Liver (tissue), 3 donors: ENCODE data around the gene STAG2.

Experiments used
- CTCF ChIP-seq: fragments of 150-350 bp; IDR thresholded peaks from 2 replicates; pipeline ENCODE4 v1.5.1; 2017; ENCODE audit warnings: improper control_type of control experiment, low read depth, low read length; ENCODE audit not compliant: missing input control
- GABPA ChIP-seq, 2 donors: IDR thresholded peaks in 1 of 2; conservative IDR thresholded peaks in 1 of 2; 2 replicates each; pipeline ENCODE4 v1.6.1; 2016; ENCODE audit warnings: antibody characterized with exemption in 2 of 2, mild to moderate bottlenecking in 1 of 2, moderate library complexity in 1 of 2
- RAD21 ChIP-seq, 2 donors: IDR thresholded peaks; 2 replicates each; pipeline ENCODE4 v1.6.1; 2016; ENCODE audit warnings: antibody characterized with exemption in 2 of 2, mild to moderate bottlenecking in 2 of 2
- TAF1 ChIP-seq: conservative IDR thresholded peaks from 2 replicates; pipeline ENCODE4 v1.6.1; 2016; ENCODE audit warnings: antibody characterized with exemption, mild to moderate bottlenecking
- YY1 ChIP-seq: IDR thresholded peaks from 2 replicates; pipeline ENCODE4 v1.6.1; 2016; ENCODE audit warnings: antibody characterized with exemption, mild to moderate bottlenecking
- donor health status: healthy.
- donor health status: healthy.

DNA sequence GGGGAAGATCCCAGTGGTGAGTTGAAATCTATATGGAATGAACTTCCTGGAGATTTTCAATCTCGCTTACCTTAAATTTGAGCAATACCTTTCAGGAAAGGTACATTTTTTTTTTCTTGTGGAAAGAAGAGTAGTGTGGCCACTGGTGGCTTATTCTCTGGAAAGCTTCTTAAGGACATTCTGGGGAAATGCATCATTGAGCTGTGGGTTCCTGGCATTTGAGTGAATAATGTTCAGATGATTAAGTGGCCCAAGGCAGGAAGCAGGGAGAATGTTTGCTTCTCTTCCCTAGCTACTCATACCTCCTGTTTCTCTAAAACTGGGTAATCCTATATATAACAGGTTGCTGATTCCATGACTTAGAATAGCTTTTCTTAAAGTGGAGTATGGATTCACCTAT is 31.8 kb downstream of the STAG2 start:
- TF ChIP-seq CTCF: no peak
- no peak for TF ChIP-seq GABPA (IDR thresholded peaks at IDR 0.05 in 1 of 2, conservative IDR thresholded peaks at IDR 0.05 in 1 of 2)
- no peak for TF ChIP-seq TAF1
- TF ChIP-seq RAD21 (IDR thresholded peaks at IDR 0.05): no peak
- TF ChIP-seq YY1: no peak
